ENCODE measurements around the gene S1PR5.
A peak's percentile ranks its signal among the peaks of the same experiment; 100 is the strongest.

Gene S1PR5

GRCh38 chr19:10514211-10515145, 2.8 kb downstream of the S1PR5 start:
- DNase-seq: no peak

GRCh38 chr19:10513223-10513622, 4.0 kb downstream of the S1PR5 start:
- no peak for DNase-seq

- no peak for DNase-seq
Observed at GRCh38 chr19:10510301-10510802, 6.9 kb downstream of the S1PR5 start.

GRCh38 chr19:10508707-10509106, 8.5 kb downstream of the S1PR5 start:
- no peak for DNase-seq

GRCh38 chr19:10508036-10508435, 9.2 kb downstream of the S1PR5 start:
- no peak for DNase-seq

- peak; percentile 40 for DNase-seq
Observed at GRCh38 chr19:10505583-10506229, 11.5 kb downstream of the S1PR5 start.

- DNase-seq: no peak
Observed at GRCh38 chr19:10503002-10503789, 14.1 kb downstream of the S1PR5 start, which contains the start of gene KEAP1. Gene KEAP1, minus strand, starts transcription at chr19:10503356. Its CDS starts 3,323 bp downstream, at chr19:10500033.

- peak; percentile 79 for DNase-seq
Observed at GRCh38 chr19:10502524-10503001, 14.7 kb downstream of the S1PR5 start.

GRCh38 chr19:10501971-10502523, 15.2 kb downstream of the S1PR5 start:
- no peak for DNase-seq

- DNase-seq: no peak
Observed at GRCh38 chr19:10500247-10500592, 17.0 kb downstream of the S1PR5 start.

GRCh38 chr19:10499550-10500246, 17.5 kb downstream of the S1PR5 start:
- DNase-seq: no peak

- DNase-seq: no peak
Observed at GRCh38 chr19:10497371-10497770, 19.9 kb downstream of the S1PR5 start.

- DNase-seq: no peak
Observed at GRCh38 chr19:10491472-10492047, 25.7 kb downstream of the S1PR5 start.

GRCh38 chr19:10486551-10486950, 30.7 kb downstream of the S1PR5 start:
- DNase-seq: no peak

GRCh38 chr19:10478903-10479384, 38.3 kb downstream of the S1PR5 start:
- peak; percentile 92 for DNase-seq

GRCh38 chr19:10478476-10478875, 38.8 kb downstream of the S1PR5 start:
- DNase-seq: no peak

GRCh38 chr19:10474962-10475451, 42.2 kb downstream of the S1PR5 start:
- DNase-seq: no peak

- no peak for DNase-seq
Observed at GRCh38 chr19:10473192-10473591, 44.1 kb downstream of the S1PR5 start.

- DNase-seq: peak; percentile 27
Observed at GRCh38 chr19:10471909-10472308, 45.3 kb downstream of the S1PR5 start.

- no peak for DNase-seq
Observed at GRCh38 chr19:10468133-10468532, 49.1 kb downstream of the S1PR5 start.

- no peak for DNase-seq
Observed at GRCh38 chr19:10467104-10467706, 50.0 kb downstream of the S1PR5 start.

All from SHP77 treated with DMSO at 0.1 percent for 48 hours (cell line).